Breast epithelium (tissue), 4 donors: ENCODE data around the gene GALNTL6. TPM values are rescaled to one million over a fixed set of nuclear protein-coding genes. Genes with fewer than 3 reads are reported as not detected.

Experiments
- DNase-seq, 2 donors: peaks; one replicate each; pipeline ENCODE4 v3.0.0-alpha.2; 2019; ENCODE audit warnings: low spot score in 2 of 2
- H3K27ac ChIP-seq, 2 donors: fragments of 200-600 bp; sonication (generic) in 1 of 2; one replicate each; pipeline ENCODE4 v1.5.1; 2016 to 2019; ENCODE audit warnings: mild to moderate bottlenecking in 1 of 2
- H3K27me3 ChIP-seq, 2 donors: fragments of 200-600 bp; sonication (generic) in 1 of 2; one replicate each; pipeline versions ENCODE4 v1.5.1 to v1.6.0; 2017 to 2019; ENCODE audit warnings: control low read depth in 1 of 2, mild to moderate bottlenecking in 1 of 2
- H3K36me3 ChIP-seq: fragments of 200-600 bp; one replicate; pipeline ENCODE4 v1.5.1; 2019
- H3K4me1 ChIP-seq, 2 donors: fragments of 200-600 bp; sonication (generic); one replicate each; pipeline ENCODE4 v1.5.1; 2016 to 2019; ENCODE audit warnings: control low read depth in 1 of 2
- H3K4me3 ChIP-seq, 3 donors: fragments of 200-600 bp; sonication (generic); 1 replicate in 2 of 3; 2 replicates in 1 of 3; pipeline ENCODE4 v1.5.1; 2016 to 2019; ENCODE audit warnings: mild to moderate bottlenecking in 3 of 3, moderate library complexity in 2 of 3
- H3K9me3 ChIP-seq, 2 donors: fragments of 200-600 bp; sonication (generic) in 1 of 2; one replicate each; pipeline ENCODE4 v1.5.1; 2016 to 2019; ENCODE audit warnings: control low read depth in 1 of 2
- CTCF ChIP-seq, 3 donors: fragments of 450-650 bp; IDR thresholded peaks; one replicate each; pipeline ENCODE4 v1.5.1; 2016 to 2017; ENCODE audit warnings: antibody characterized with exemption in 3 of 3, mild to moderate bottlenecking in 3 of 3, moderate library complexity in 3 of 3
- POLR2A ChIP-seq: fragments of 450-650 bp; IDR thresholded peaks from one replicate; pipeline ENCODE4 v1.6.1; 2016; ENCODE audit warnings: antibody characterized with exemption, mild to moderate bottlenecking, moderate library complexity
- POLR2AphosphoS5 ChIP-seq, 3 donors: sonication (generic); formaldehyde crosslinking; IDR thresholded peaks; one replicate each; pipeline ENCODE4 v1.6.1; 2017; ENCODE audit warnings: antibody characterized with exemption in 3 of 3
- intact Hi-C: fragments of 100-400 bp; cut with DNase I; formaldehyde crosslinking; loops from one replicate; pipeline ENCODE4 v1.15.1; 2023; ENCODE audit warnings: low total_unique reads
- total RNA-seq, 3 donors: library from RNA; depleted of rRNA; stranded (reverse); fragments of >200 nt; gene quantifications; one replicate each; pipeline ENCODE4 v1.1.0, GENCODE V29; 2016

Gene GALNTL6
- total RNA-seq, 3 donors from 2014 or later, result 0.29 to 0.98 TPM; not detected in 1

GRCh38 chr4:172983014-172983413, 1169.8 kb downstream of the GALNTL6 start:
- DNase-seq, result no peak
- intact Hi-C loops, result no loop called here
- no peak for TF ChIP-seq POLR2A
- TF ChIP-seq POLR2AphosphoS5 (IDR thresholded peaks at IDR 0.05), result no peak
- no peak for TF ChIP-seq CTCF (IDR thresholded peaks at IDR 0.05)
- Histone ChIP-seq H3K27ac (no peak overlapping the region), H3K4me3 (no peak overlapping the region), H3K4me1 (no peaks in the 10 kb centered on the region), H3K9me3 (peaks cover 1 to 4% of the 10 kb centered on the region in 2 donors), H3K36me3 (no peaks in the 10 kb centered on the region), H3K27me3 (no peaks in the 10 kb centered on the region)

- H3K9me3 ChIP-seq, result peaks cover 7 to 10% of the 10 kb centered on the region in 2 donors
- no peak overlapping the region for H3K27ac ChIP-seq
- no peaks in the 10 kb centered on the region for H3K36me3 ChIP-seq
- intact Hi-C loops, result no loop called here
- H3K27me3 ChIP-seq, result no peaks in the 10 kb centered on the region
- no peak for DNase-seq
- H3K4me1 ChIP-seq, result no peaks in the 10 kb centered on the region
- no peak for TF ChIP-seq POLR2AphosphoS5 (IDR thresholded peaks at IDR 0.05)
- no peak for TF ChIP-seq CTCF (IDR thresholded peaks at IDR 0.05)
- no peak for TF ChIP-seq POLR2A
- H3K4me3 ChIP-seq, result no peak overlapping the region
Observed at GRCh38 chr4:172983631-172984030, 1170.4 kb downstream of the GALNTL6 start.

GRCh38 chr4:172985552-172985951, 1172.3 kb downstream of the GALNTL6 start:
- Histone ChIP-seq H3K9me3 (peaks cover 10 to 16% of the 10 kb centered on the region in 2 donors), H3K4me1 (no peaks in the 10 kb centered on the region), H3K27me3 (no peaks in the 10 kb centered on the region), H3K36me3 (no peaks in the 10 kb centered on the region), H3K27ac (no peak overlapping the region), H3K4me3 (no peak overlapping the region)
- intact Hi-C loops, result no loop called here
- no peak for DNase-seq
- no peak for TF ChIP-seq POLR2A
- no peak for TF ChIP-seq CTCF (IDR thresholded peaks at IDR 0.05)
- TF ChIP-seq POLR2AphosphoS5 (IDR thresholded peaks at IDR 0.05), result no peak

- no peaks in the 10 kb centered on the region for H3K27me3 ChIP-seq
- TF ChIP-seq POLR2AphosphoS5 (IDR thresholded peaks at IDR 0.05), result no peak
- no peak for TF ChIP-seq CTCF (IDR thresholded peaks at IDR 0.05)
- no peak for TF ChIP-seq POLR2A
- H3K4me1 ChIP-seq, result no peaks in the 10 kb centered on the region
- no peaks in the 10 kb centered on the region for H3K36me3 ChIP-seq
- no peak for DNase-seq
- H3K4me3 ChIP-seq, result no peak overlapping the region
- intact Hi-C loops, result no loop called here
- peaks cover 10 to 16% of the 10 kb centered on the region in 2 donors for H3K9me3 ChIP-seq
- H3K27ac ChIP-seq, result no peak overlapping the region
Observed at GRCh38 chr4:172986114-172986513, 1172.9 kb downstream of the GALNTL6 start.

- no peaks in the 10 kb centered on the region for H3K4me1 ChIP-seq
- no peak for TF ChIP-seq POLR2A
- TF ChIP-seq CTCF (IDR thresholded peaks at IDR 0.05), result no peak
- TF ChIP-seq POLR2AphosphoS5 (IDR thresholded peaks at IDR 0.05), result no peak
- no peaks in the 10 kb centered on the region for H3K36me3 ChIP-seq
- no peak overlapping the region for H3K4me3 ChIP-seq
- no peaks in the 10 kb centered on the region for H3K27me3 ChIP-seq
- intact Hi-C loops, result no loop called here
- peaks cover 10 to 16% of the 10 kb centered on the region in 2 donors for H3K9me3 ChIP-seq
- H3K27ac ChIP-seq, result no peak overlapping the region
- DNase-seq, result no peak
Observed at GRCh38 chr4:172989984-172990820, 1177.0 kb downstream of the GALNTL6 start.
